ENCODE data around the gene CXCR4. TPM values are rescaled to one million over a fixed set of nuclear protein-coding genes. Genes with fewer than 3 reads are reported as not detected.

Gene CXCR4
- total and polyA plus RNA-seq, 9 of the 15 experiments (the other 6 are each of a cell fraction or from before 2014, with no cell fraction given): 0.07 to 0.45 (median 0.17) TPM; not detected in 3

DNA sequence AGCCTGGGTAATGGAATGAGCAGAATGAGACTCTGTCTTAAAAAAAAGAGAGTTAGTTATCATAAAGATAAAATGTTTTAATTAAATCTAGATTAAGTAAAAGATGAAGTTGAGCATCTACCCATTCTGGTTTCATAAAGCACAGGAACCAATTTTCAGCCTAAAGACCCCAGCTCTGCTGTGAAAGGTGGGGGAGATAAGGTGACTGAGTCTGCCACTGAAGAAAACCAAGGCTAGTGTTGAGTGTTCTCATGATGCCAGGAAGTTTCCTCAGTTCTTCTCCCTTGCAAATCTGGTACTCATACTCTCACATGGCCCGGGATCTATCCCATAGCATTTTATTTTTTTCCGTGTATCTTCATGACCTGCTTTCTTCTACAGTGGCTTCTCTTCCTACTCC lies 10.4 kb upstream of the CXCR4 start:
- ChIA-PET CTCF (ENCODE audit: low intra/inter-chr PET ratio) (no interaction called here), POLR2A (no interaction called here)
- TF ChIP-seq TCF7 (IDR thresholded peaks at IDR 0.05; ENCODE audit: borderline replicate concordance) (no peak), SPI1 (IDR thresholded peaks at IDR 0.05; ENCODE audit: borderline replicate concordance, low read depth, low read length) (no peak), POLR2AphosphoS2 (IDR thresholded peaks at IDR 0.05; ENCODE audit: low read length) (no peak), ZNF165 (CRISPR knock-in tag; IDR thresholded peaks at IDR 0.05; ENCODE audit: borderline replicate concordance) (no peak), ZNF561 (CRISPR knock-in tag; conservative IDR thresholded peaks at IDR 0.05) (no peak), THRAP3 (IDR thresholded peaks at IDR 0.05; ENCODE audit: borderline replicate concordance) (no peak), MED1 (CRISPR knock-in tag; IDR thresholded peaks at IDR 0.05; ENCODE audit: borderline replicate concordance) (no peak), NEUROD1 (IDR thresholded peaks at IDR 0.05; ENCODE audit: borderline replicate concordance, low read depth, low read length, partially characterized antibody) (no peak), RBM14 (IDR thresholded peaks at IDR 0.05; ENCODE audit: borderline replicate concordance, insufficient read depth, low read depth, low read length) (no peak), RFX5 (IDR thresholded peaks at IDR 0.05; ENCODE audit: low read depth, low read length) (no peak), RBBP5 (IDR thresholded peaks at IDR 0.05; ENCODE audit: borderline replicate concordance, insufficient read depth, low read length, poor library complexity, severe bottlenecking) (no peak), MCM7 (IDR thresholded peaks at IDR 0.05) (no peak), ZNF24 (IDR thresholded peaks at IDR 0.05) (no peak), ZNF584 (CRISPR knock-in tag; IDR thresholded peaks at IDR 0.05; ENCODE audit: low read depth) (no peak), CAMTA2 (CRISPR knock-in tag; conservative IDR thresholded peaks at IDR 0.05) (no peak)
- DNase-seq (ENCODE audit: extremely low read depth in 1 of 4, low spot score in 3 of 4) (no peak), ATAC-seq (no peak), FAIRE-seq (no peak)
- Histone ChIP-seq H3K4me1 (replicated peaks in 1 of 2; ENCODE audit: control insufficient read depth in 2 of 2, insufficient read depth in 2 of 2, low read length in 2 of 2) (no peaks in the 10 kb centered on the region), H3K9me3 (replicated peaks; ENCODE audit: control insufficient read depth, insufficient read depth, low read depth, low read length) (no peaks in the 10 kb centered on the region), H4K20me1 (replicated peaks; ENCODE audit: control insufficient read depth, insufficient read depth, low read length) (no peaks in the 10 kb centered on the region), H3K36me3 (ENCODE audit: control insufficient read depth, insufficient read depth, low read length) (no peaks in the 10 kb centered on the region), H3K9me1 (ENCODE audit: control insufficient read depth, insufficient read depth, low read length) (no peaks in the 10 kb centered on the region), H3K4me2 (ENCODE audit: insufficient read depth, low read length) (no peak overlapping the region), H2AFZ (ENCODE audit: low read depth, low read length) (no peak overlapping the region), H3K27ac (ENCODE audit: extremely low read depth, low read depth, low read length) (no peak overlapping the region), H3K27me3 (ENCODE audit: control insufficient read depth in 2 of 2, insufficient read depth in 2 of 2, low read length in 2 of 2) (peaks cover 13 to 20% of the 10 kb centered on the region in 2 experiments; a peak in 3 of 5 replicates), H3K4me3 (no peak overlapping the region), H3K9ac (ENCODE audit: insufficient read depth in 1 of 2, low read depth in 2 of 2, low read length in 2 of 2) (no peak overlapping the region), H3K79me2 (ENCODE audit: control insufficient read depth, insufficient read depth, low read length) (no peaks in the 10 kb centered on the region)
- intact Hi-C loops (cut with micrococcal nuclease) (no loop called here), in situ Hi-C loops (cut with MboI) (no loop called here)
- 0% methylated on average over 1 of the region's 2 CpGs for WGBS (ENCODE audit: insufficient coverage, low coverage, missing lambda C conversion rate)
- BruUV-seq (replicated peaks): no TSS peak

Measured in K562 (cell line).